Measurements from ENCODE around the gene CHST3. TPM values are rescaled to one million over a fixed set of nuclear protein-coding genes. Genes with fewer than 3 reads are reported as not detected.
A peak's percentile ranks its signal among the peaks of the same experiment; 100 is the strongest.

CHST3 gene
- total RNA-seq, 2 donors from 2014 or later = 0.19 TPM; not detected in 1

- H3K27me3 Mint-ChIP-seq = no peaks in the 10 kb centered on the region
- H3K27ac Mint-ChIP-seq = no peak overlapping the region
- H3K4me1 Mint-ChIP-seq = no peaks in the 10 kb centered on the region
- ATAC-seq (replicated peaks) = no peak
- H3K36me3 Mint-ChIP-seq (ENCODE audit: low read depth) = no peaks in the 10 kb centered on the region
- H3K9me3 Mint-ChIP-seq = no peaks in the 10 kb centered on the region
- H3K4me3 Mint-ChIP-seq = no peak overlapping the region
Observed at GRCh38 chr10:72001033-72001395, 36.8 kb downstream of the CHST3 start.

GRCh38 chr10:72002354-72003295 lies 38.4 kb downstream of the CHST3 start:
- Mint-ChIP-seq H3K4me1 (no peaks in the 10 kb centered on the region), H3K9me3 (no peaks in the 10 kb centered on the region), H3K27me3 (no peaks in the 10 kb centered on the region), H3K4me3 (no peak overlapping the region), H3K36me3 (ENCODE audit: low read depth) (no peaks in the 10 kb centered on the region), H3K27ac (no peak overlapping the region)
- no peak for ATAC-seq (replicated peaks)

- no peak overlapping the region for H3K4me3 Mint-ChIP-seq
- no peaks in the 10 kb centered on the region for H3K27me3 Mint-ChIP-seq
- H3K36me3 Mint-ChIP-seq (ENCODE audit: low read depth) = no peaks in the 10 kb centered on the region
- no peaks in the 10 kb centered on the region for H3K4me1 Mint-ChIP-seq
- no peak for ATAC-seq (replicated peaks)
- no peaks in the 10 kb centered on the region for H3K9me3 Mint-ChIP-seq
- no peak overlapping the region for H3K27ac Mint-ChIP-seq
Observed at GRCh38 chr10:72006026-72006425, 41.8 kb downstream of the CHST3 start.

- Mint-ChIP-seq H3K4me1 (no peaks in the 10 kb centered on the region), H3K4me3 (no peak overlapping the region), H3K27ac (no peak overlapping the region), H3K9me3 (no peaks in the 10 kb centered on the region), H3K36me3 (ENCODE audit: low read depth) (no peaks in the 10 kb centered on the region), H3K27me3 (no peaks in the 10 kb centered on the region)
- ATAC-seq (replicated peaks) = no peak
Observed at GRCh38 chr10:72007246-72007892, 43.2 kb downstream of the CHST3 start.

- Mint-ChIP-seq H3K4me1 (no peaks in the 10 kb centered on the region), H3K27ac (no peak overlapping the region), H3K36me3 (ENCODE audit: low read depth) (no peaks in the 10 kb centered on the region), H3K9me3 (no peaks in the 10 kb centered on the region), H3K4me3 (no peak overlapping the region), H3K27me3 (no peaks in the 10 kb centered on the region)
- ATAC-seq (replicated peaks) = no peak
Observed at GRCh38 chr10:72008096-72008981, 44.1 kb downstream of the CHST3 start.

GRCh38 chr10:72009051-72009424 lies 44.8 kb downstream of the CHST3 start:
- ATAC-seq (replicated peaks) = no peak
- Mint-ChIP-seq H3K27me3 (no peaks in the 10 kb centered on the region), H3K4me1 (no peaks in the 10 kb centered on the region), H3K36me3 (ENCODE audit: low read depth) (no peaks in the 10 kb centered on the region), H3K4me3 (no peak overlapping the region), H3K9me3 (no peaks in the 10 kb centered on the region), H3K27ac (no peak overlapping the region)

GRCh38 chr10:72009425-72010081 lies 45.4 kb downstream of the CHST3 start:
- Mint-ChIP-seq H3K36me3 (ENCODE audit: low read depth) (no peaks in the 10 kb centered on the region), H3K27ac (peak overlapping the region; percentile 25), H3K9me3 (no peaks in the 10 kb centered on the region), H3K4me3 (no peak overlapping the region), H3K27me3 (no peaks in the 10 kb centered on the region), H3K4me1 (no peaks in the 10 kb centered on the region)
- no peak for ATAC-seq (replicated peaks)

GRCh38 chr10:72010234-72010973 lies 46.2 kb downstream of the CHST3 start:
- ATAC-seq (replicated peaks) = no peak
- Mint-ChIP-seq H3K27me3 (no peaks in the 10 kb centered on the region), H3K9me3 (no peaks in the 10 kb centered on the region), H3K4me3 (no peak overlapping the region), H3K27ac (no peak overlapping the region), H3K4me1 (no peaks in the 10 kb centered on the region), H3K36me3 (ENCODE audit: low read depth) (no peaks in the 10 kb centered on the region)

- Mint-ChIP-seq H3K4me1 (no peaks in the 10 kb centered on the region), H3K4me3 (no peak overlapping the region), H3K36me3 (ENCODE audit: low read depth) (no peaks in the 10 kb centered on the region), H3K27me3 (no peaks in the 10 kb centered on the region), H3K27ac (no peak overlapping the region), H3K9me3 (no peaks in the 10 kb centered on the region)
- no peak for ATAC-seq (replicated peaks)
Observed at GRCh38 chr10:72011016-72011415, 46.8 kb downstream of the CHST3 start.

GRCh38 chr10:72011468-72011867 lies 47.3 kb downstream of the CHST3 start:
- no peak overlapping the region for H3K4me3 Mint-ChIP-seq
- no peak overlapping the region for H3K27ac Mint-ChIP-seq
- H3K36me3 Mint-ChIP-seq (ENCODE audit: low read depth) = no peaks in the 10 kb centered on the region
- H3K9me3 Mint-ChIP-seq = no peaks in the 10 kb centered on the region
- no peaks in the 10 kb centered on the region for H3K27me3 Mint-ChIP-seq
- no peaks in the 10 kb centered on the region for H3K4me1 Mint-ChIP-seq
- no peak for ATAC-seq (replicated peaks)

- Mint-ChIP-seq H3K4me1 (no peaks in the 10 kb centered on the region), H3K36me3 (ENCODE audit: low read depth) (no peaks in the 10 kb centered on the region), H3K27ac (no peak overlapping the region), H3K27me3 (no peaks in the 10 kb centered on the region), H3K4me3 (no peak overlapping the region), H3K9me3 (no peaks in the 10 kb centered on the region)
- no peak for ATAC-seq (replicated peaks)
Observed at GRCh38 chr10:72011976-72012512, 47.8 kb downstream of the CHST3 start.

- no peak overlapping the region for H3K4me3 Mint-ChIP-seq
- no peaks in the 10 kb centered on the region for H3K36me3 Mint-ChIP-seq (ENCODE audit: low read depth)
- no peaks in the 10 kb centered on the region for H3K27me3 Mint-ChIP-seq
- ATAC-seq (replicated peaks) = no peak
- no peaks in the 10 kb centered on the region for H3K9me3 Mint-ChIP-seq
- H3K4me1 Mint-ChIP-seq = no peaks in the 10 kb centered on the region
- no peak overlapping the region for H3K27ac Mint-ChIP-seq
Observed at GRCh38 chr10:72012796-72013195, 48.6 kb downstream of the CHST3 start.

GRCh38 chr10:72013202-72013945 lies 49.2 kb downstream of the CHST3 start:
- Mint-ChIP-seq H3K27me3 (no peaks in the 10 kb centered on the region), H3K36me3 (ENCODE audit: low read depth) (no peaks in the 10 kb centered on the region), H3K4me3 (no peak overlapping the region), H3K9me3 (no peaks in the 10 kb centered on the region), H3K4me1 (no peaks in the 10 kb centered on the region), H3K27ac (no peak overlapping the region)
- ATAC-seq (replicated peaks) = no peak

Measured in activated T-helper 17 cell treated with anti-CD3 and anti-CD28 coated beads, Interleukin-2, amount 50 U/mL, for 72 hours (primary cell).